Measurements from ENCODE around the gene NOS2. TPM values are rescaled to one million over a fixed set of nuclear protein-coding genes. Genes with fewer than 3 reads are reported as not detected.

The NOS2 gene
- total and polyA plus RNA-seq, 2 donors (not counting 1 experiment from before 2014, with no cell fraction given), result under 0.01 TPM; not detected in 1

GRCh38 chr17:27721797-27722196, 78.5 kb downstream of the NOS2 start:
- TF ChIP-seq EZH2 (IDR thresholded peaks at IDR 0.05; ENCODE audit: low read length, missing control alignments), result no peak
- TF ChIP-seq CTCF (conservative IDR thresholded peaks at IDR 0.05 in 1 of 2, IDR thresholded peaks at IDR 0.05 in 1 of 2; ENCODE audit: low read depth in 1 of 2, low read length in 2 of 2), result no peak
- no peaks in the 10 kb centered on the region for H3K4me1 ChIP-seq (ENCODE audit: control insufficient read depth, extremely low read depth, insufficient read depth, low read length)
- no peaks in the 10 kb centered on the region for H3K79me2 ChIP-seq (ENCODE audit: control insufficient read depth, insufficient read depth, low read length)
- no peak for DNase-seq (ENCODE audit: low read depth in 2 of 2)
- H2AFZ ChIP-seq (ENCODE audit: low read length), result no peak overlapping the region
- H3K9ac ChIP-seq (ENCODE audit: insufficient read depth, low read length), result no peak overlapping the region
- H3K4me3 ChIP-seq (replicated peaks in 1 of 4; ENCODE audit: control extremely low read depth in 1 of 4, insufficient read depth in 1 of 4, low read depth in 3 of 4, low read length in 4 of 4), result no peak overlapping the region
- H3K4me2 ChIP-seq (ENCODE audit: extremely low read depth, insufficient read depth, low read length), result no peak overlapping the region
- H4K20me1 ChIP-seq (ENCODE audit: control insufficient read depth, extremely low read depth, insufficient read depth, low read length), result no peaks in the 10 kb centered on the region
- no peak overlapping the region for H3K27ac ChIP-seq (ENCODE audit: insufficient read depth, low read length)
- H3K27me3 ChIP-seq (ENCODE audit: control insufficient read depth, insufficient read depth, low read length), result no peaks in the 10 kb centered on the region
- H3K9me3 ChIP-seq (ENCODE audit: control insufficient read depth, insufficient read depth, low read depth, low read length), result no peaks in the 10 kb centered on the region
- no peaks in the 10 kb centered on the region for H3K36me3 ChIP-seq (ENCODE audit: control insufficient read depth, insufficient read depth, low read length)

Other genes starting within 250 kb of the NOS2 start
- 0.51 and 1.7 TPM in 2 replicates for gene LGALS9, start 169.3 kb downstream of the NOS2 start, total RNA-seq
- gene LGALS9, start 169.3 kb downstream of the NOS2 start, polyA plus RNA-seq, result 2.0 and 2.1 TPM in 2 replicates
- 4.4 and 9.7 TPM in 2 replicates for gene LYRM9, start 92.8 kb upstream of the NOS2 start, total RNA-seq
- gene LYRM9, start 92.8 kb upstream of the NOS2 start, polyA plus RNA-seq, result 4.5 and 13.7 TPM in 2 replicates
- 11.6 and 14.4 TPM in 2 replicates for gene NLK, start 242.1 kb upstream of the NOS2 start, total RNA-seq
- gene NLK, start 242.1 kb upstream of the NOS2 start, polyA plus RNA-seq, result 13.1 and 16.1 TPM in 2 replicates